HG02943 (cell line): ENCODE results near the gene MUC5AC.
"Not testable (repeated sequence)": the region's sequence is repeated elsewhere in the genome, so short reads cannot be mapped to it uniquely, and the experiment has no call there.

Source experiments
- ATAC-seq: cut with Tn5 transposase; IDR thresholded peaks from one replicate; pipeline ENCODE4 v1.9.1; 2021; ENCODE audit warnings: mild to moderate bottlenecking, low read depth, moderate library complexity; ENCODE audit not compliant: unreplicated experiment

Gene MUC5AC

DNA sequence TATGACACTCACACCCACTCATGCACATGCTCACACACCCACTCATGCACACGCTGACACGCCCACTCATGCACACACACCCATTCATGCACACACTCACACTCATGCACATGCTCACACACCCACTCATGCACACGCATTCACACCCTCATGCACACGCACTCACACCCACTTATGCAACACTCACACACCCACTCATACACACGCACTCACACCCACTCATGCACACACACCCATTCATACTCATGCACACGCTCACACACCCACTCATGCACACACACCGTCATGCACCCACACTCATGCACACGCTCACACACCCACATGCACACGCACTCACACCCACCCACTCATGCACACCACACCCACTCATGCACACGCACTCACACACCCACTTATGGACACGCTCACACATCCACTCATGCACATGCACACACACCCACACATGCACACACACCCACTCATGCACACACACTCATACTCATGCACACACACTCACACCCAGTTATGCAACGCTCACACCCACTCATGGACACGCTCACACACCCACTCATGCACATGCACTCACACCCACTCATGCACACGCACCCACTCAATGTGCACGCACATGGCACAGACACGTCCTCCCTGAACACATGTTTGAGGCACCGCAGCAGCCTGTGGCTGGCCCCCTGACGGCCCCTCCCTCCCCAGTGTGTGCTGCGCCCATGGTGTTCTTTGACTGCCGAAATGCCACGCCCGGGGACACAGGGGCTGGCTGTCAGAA lies 17.9 kb downstream of the MUC5AC start:
- no peak for ATAC-seq

DNA sequence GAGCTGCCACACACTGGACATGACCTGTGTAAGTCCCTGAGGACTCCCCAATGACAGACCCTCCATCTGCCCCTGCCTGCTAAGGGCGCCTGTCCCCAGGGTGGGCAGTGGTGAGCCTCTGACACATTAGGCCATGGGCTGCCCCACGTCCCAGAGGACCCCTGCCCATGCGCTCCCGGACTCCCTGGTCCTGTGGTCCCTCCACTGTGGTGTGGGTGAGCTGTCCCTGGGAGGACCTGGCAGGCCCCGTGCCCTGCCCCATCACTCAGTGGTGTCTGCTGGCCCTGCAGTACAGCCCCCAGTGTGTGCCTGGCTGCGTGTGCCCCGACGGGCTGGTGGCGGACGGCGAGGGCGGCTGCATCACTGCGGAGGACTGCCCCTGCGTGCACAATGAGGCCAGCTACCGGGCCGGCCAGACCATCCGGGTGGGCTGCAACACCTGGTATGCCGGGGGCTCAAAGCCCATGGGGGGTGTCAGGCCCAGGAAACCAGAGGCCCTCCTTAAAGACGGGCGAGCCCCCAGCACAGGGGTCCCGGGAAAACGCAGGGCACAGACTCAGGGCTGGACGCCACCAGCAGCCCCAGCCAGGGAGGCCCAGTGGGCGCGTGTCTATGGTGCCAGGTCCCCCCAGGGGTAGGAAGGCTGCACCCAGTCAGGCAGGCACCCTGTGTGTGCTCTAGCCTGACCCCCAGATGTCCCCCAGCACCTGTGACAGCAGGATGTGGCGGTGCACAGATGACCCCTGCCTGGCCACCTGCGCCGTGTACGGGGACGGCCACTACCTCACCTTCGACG lies 18.7 kb downstream of the MUC5AC start:
- no peak for ATAC-seq

DNA sequence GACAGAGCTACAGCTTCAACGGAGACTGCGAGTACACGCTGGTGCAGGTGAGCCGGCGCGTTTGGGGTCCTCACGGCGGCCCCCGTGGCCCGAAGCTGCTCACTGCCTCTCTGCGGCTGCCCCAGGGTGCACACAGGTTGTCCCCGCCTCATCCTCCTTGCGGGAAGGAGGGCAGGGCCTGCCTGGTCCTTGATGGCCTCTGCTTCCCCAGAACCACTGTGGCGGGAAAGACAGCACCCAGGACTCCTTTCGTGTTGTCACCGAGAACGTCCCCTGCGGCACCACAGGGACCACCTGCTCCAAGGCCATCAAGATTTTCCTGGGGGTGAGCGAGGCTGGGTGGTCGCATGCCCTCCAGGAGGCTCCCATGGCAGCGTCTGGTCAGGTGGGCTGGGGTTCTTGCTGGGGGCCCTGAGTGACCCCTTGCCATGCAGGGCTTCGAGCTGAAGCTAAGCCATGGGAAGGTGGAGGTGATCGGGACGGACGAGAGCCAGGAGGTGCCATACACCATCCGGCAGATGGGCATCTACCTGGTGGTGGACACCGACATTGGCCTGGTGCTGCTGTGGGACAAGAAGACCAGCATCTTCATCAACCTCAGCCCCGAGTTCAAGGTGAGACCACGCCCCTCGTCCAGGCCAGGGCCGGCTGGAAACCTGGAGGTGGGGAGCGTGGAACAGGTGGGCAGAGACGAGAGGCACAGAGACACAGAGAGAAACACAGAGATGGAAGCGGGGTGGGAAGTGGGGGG lies 19.4 kb downstream of the MUC5AC start:
- no peak for ATAC-seq

DNA sequence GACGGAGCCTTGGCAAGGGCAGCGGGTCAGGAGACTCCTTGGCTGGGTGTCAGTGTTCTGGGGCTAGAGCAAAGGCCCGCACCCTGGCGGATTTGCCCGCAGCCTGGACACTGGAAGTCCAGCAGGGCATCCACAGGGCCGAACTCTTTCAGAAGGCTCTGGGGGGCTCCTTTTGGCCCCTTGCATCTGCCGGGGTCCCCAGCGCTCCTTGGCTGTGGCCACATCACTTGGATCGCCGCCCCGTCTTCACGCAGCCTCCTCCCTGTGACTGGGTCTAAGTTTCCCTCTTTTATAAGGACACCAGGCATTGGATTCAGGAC lies 20.0 kb downstream of the MUC5AC start:
- no peak for ATAC-seq

DNA sequence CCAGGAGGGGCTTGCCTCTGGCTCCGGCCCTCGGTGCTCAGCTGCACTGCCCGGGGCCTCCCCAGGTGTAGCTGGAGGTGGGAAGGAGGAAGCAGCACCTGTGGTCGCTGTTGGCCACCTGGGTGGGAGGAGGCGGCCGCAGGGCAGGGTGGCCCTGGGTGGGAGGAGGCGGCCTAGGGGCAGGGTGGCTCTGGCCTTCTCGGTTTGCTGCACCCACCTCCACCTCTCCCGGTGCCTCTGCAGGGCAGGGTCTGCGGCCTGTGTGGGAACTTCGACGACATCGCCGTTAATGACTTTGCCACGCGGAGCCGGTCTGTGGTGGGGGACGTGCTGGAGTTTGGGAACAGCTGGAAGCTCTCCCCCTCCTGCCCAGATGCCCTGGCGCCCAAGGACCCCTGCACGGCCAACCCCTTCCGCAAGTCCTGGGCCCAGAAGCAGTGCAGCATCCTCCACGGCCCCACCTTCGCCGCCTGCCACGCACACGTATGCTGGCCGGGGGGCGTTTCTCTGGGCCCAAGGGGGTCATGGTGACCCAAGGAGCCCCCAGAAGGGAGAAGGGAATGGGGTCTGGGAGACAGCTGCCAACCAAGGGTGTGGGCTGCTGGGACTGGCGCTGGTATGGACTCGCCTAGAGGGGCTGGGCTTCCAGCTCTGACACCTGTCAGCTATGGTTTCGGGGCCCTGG lies 20.6 kb downstream of the MUC5AC start:
- no peak for ATAC-seq

DNA sequence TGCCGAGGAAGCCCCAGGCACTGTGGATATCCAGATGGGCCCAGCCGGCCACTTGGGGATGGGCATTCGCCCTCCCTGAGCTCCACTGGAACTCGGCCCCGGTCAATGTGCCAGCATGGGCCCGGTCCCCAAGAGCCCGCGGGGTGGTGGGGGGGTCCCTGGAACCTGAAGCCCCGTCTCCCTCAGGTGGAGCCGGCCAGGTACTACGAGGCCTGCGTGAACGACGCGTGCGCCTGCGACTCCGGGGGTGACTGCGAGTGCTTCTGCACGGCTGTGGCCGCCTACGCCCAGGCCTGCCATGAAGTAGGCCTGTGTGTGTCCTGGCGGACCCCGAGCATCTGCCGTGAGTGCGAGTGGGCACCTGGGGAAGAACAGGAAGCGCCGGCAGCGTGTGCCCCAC lies 21.2 kb downstream of the MUC5AC start:
- no peak for ATAC-seq

DNA sequence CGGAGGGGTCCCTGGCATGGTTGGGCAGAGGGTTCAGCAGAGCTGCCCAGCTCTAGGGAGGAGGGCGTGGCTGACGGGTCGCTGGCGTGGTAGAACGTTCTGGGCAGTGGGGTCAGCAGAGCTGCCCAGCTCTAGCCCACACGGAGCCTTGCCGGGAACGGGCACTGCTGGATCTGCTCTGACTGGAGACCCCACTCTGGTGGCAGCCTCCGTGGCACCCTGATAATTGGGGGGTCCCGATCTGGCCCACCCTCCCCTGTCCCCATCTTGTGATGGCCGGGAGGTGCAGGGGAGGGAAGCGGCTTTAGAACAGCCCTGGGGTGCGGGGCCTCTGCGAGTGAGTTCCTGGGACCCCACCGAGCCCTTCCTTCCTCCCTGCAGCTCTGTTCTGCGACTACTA lies 21.9 kb downstream of the MUC5AC start:
- ATAC-seq = no peak

DNA sequence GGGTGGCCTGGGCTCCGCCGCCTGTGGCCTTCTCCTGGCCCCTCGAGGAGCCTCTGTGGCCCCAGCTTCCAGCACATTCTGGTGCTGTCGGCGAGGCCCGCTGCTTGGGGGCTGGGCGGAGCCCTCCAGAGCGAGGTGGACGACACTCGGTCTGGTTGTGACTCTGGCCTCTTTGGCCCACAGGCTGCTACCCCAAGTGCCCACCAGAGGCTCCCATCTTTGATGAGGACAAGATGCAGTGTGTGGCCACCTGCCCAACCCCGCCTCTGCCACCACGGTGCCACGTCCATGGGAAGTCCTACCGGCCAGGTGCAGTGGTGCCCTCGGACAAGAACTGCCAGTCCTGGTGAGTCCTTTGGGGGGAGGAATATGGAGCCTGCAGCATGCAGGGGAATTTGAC lies 22.4 kb downstream of the MUC5AC start:
- ATAC-seq = no peak

DNA sequence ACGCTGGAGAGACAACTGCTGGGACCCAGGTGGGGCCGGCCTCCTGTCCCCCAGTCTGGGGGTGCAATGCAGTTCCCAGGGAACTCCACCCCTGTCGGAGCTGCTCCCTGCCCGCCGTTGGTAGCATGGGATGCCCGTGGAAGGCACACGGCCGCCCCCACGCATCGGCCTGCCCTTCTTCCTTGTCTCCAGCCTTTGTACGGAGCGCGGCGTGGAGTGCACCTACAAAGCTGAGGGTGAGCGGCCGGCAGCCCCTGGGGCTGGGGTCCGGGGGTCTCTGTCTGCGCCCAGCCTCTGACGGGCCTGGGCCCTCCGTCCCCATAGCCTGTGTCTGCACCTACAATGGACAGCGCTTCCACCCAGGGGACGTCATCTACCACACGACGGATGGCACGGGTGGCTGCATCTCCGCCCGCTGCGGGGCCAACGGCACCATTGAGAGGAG lies 23.2 kb downstream of the MUC5AC start:
- ATAC-seq = no peak

DNA sequence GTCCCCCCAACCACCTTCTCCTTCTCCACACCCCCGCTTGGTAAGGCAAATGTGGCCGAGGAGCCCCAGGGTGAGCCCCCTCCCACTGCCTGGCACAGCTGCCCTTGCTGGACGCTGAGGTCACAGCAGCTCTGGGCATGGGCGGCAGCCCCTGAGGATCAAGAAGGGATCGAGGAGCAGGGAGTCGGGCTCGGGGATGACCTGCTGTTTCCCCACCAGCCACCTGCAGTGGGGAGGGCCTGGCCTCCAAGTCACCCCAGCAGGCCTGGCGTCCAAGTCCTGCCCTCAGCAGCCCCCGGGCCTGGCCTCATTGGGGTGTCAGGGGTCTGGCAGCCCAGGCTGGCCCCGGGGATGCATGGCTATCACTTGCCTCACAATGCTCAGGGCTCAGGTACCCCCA lies 23.7 kb downstream of the MUC5AC start:
- ATAC-seq = no peak

DNA sequence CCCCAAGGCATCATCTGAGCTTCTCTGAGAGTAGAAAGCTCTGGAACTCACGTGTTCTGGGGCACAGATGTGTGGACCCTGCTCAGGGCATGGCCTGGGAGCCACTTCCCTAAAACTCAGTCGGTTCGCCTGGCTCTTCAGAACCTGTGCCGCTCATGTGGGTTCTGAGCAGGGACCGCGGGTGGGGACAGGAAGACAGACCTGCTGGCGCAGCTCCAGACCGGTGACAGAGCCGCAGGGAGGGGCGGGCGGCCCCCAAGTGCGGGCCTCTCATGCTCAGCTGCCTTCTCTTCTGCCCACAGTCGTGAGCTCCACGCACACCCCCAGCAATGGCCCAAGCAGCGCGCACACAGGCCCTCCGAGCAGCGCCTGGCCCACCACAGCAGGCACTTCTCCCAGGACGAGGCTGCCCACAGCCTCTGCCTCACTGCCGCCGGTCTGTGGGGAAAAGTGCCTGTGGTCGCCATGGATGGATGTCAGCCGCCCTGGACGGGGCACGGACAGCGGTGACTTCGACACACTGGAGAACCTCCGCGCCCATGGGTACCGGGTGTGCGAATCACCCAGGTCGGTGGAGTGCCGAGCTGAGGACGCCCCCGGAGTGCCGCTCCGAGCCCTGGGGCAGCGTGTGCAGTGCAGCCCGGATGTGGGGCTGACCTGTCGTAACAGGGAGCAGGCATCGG lies 24.2 kb downstream of the MUC5AC start:
- ATAC-seq = no peak

DNA sequence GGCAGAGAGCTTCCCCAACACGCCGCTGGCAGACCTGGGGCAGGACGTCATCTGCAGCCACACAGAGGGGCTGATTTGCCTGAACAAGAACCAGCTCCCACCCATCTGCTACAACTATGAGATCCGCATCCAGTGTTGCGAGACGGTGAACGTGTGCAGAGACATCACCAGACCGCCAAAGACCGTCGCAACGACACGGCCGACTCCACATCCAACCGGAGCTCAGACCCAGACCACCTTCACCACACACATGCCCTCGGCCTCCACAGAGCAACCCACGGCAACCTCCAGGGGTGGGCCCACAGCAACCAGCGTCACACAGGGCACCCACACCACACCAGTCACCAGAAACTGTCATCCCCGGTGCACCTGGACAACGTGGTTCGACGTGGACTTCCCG lies 26.4 kb downstream of the MUC5AC start:
- ATAC-seq = not testable (repeated sequence)

DNA sequence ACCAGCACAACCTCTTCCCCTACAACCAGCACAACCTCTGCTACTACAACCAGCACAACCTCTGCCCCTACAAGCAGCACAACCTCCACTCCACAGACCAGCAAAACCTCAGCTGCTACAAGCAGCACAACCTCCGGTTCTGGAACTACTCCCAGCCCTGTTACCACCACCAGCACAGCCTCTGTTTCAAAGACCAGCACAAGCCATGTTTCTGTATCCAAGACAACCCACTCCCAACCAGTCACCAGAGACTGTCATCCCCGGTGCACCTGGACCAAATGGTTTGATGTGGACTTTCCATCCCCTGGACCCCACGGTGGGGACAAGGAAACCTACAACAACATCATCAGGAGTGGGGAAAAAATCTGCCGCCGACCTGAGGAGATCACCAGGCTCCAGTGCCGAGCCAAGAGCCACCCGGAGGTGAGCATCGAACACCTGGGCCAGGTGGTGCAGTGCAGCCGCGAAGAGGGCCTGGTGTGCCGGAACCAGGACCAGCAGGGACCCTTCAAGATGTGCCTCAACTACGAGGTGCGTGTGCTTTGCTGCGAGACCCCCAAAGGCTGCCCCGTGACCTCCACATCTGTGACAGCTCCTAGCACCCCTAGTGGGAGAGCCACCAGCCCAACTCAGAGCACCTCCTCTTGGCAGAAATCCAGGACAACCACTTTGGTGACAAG lies 30.8 kb downstream of the MUC5AC start:
- ATAC-seq = not testable (repeated sequence)

DNA sequence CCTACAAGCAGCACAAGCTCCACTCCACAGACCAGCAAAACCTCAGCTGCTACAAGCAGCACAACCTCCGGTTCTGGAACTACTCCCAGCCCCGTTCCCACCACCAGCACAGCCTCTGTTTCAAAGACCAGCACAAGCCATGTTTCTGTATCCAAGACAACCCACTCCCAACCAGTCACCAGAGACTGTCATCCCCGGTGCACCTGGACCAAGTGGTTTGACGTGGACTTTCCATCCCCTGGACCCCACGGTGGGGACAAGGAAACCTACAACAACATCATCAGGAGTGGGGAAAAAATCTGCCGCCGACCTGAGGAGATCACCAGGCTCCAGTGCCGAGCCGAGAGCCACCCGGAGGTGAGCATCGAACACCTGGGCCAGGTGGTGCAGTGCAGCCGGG lies 32.1 kb downstream of the MUC5AC start:
- not testable (repeated sequence) for ATAC-seq

DNA sequence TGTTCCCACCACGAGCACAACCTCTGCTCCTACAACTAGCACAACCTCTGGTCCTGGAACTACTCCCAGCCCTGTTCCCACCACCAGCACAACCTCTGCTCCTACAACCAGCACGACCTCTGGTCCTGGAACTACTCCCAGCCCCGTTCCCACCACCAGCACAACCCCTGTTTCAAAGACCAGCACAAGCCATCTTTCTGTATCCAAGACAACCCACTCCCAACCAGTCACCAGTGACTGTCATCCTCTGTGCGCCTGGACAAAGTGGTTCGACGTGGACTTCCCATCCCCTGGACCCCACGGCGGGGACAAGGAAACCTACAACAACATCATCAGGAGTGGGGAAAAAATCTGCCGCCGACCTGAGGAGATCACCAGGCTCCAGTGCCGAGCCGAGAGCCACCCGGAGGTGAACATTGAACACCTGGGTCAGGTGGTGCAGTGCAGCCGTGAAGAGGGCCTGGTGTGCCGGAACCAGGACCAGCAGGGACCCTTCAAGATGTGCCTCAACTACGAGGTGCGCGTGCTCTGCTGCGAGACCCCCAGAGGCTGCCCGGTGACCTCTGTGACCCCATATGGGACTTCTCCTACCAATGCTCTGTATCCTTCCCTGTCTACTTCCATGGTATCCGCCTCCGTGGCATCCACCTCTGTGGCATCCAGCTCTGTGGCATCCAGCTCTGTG lies 34.2 kb downstream of the MUC5AC start:
- ATAC-seq = not testable (repeated sequence)

DNA sequence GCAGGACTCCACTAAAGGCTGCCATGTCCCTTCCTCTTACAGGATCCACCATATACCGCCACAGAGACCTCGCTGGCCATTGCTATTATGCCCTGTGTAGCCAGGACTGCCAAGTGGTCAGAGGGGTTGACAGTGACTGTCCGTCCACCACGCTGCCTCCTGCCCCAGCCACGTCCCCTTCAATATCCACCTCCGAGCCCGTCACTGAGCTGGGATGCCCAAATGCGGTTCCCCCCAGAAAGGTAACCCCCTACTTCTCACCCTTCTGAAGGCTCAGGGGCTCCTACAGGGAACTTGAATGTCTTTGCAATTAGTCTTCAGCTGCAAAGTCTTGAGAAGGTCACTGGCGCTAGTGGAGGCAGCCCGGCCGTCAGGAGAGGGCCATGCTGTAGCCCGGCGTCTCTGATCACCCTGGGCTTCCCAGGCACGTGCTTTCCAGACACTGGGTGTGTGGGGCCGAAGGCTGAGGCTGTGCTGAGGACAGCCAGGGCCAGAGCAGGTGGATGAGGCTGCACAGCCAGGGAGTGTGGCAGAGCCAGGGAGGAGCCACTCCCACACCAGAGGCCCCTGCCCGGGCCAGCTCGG lies 35.1 kb downstream of the MUC5AC start:
- ATAC-seq = no peak

DNA sequence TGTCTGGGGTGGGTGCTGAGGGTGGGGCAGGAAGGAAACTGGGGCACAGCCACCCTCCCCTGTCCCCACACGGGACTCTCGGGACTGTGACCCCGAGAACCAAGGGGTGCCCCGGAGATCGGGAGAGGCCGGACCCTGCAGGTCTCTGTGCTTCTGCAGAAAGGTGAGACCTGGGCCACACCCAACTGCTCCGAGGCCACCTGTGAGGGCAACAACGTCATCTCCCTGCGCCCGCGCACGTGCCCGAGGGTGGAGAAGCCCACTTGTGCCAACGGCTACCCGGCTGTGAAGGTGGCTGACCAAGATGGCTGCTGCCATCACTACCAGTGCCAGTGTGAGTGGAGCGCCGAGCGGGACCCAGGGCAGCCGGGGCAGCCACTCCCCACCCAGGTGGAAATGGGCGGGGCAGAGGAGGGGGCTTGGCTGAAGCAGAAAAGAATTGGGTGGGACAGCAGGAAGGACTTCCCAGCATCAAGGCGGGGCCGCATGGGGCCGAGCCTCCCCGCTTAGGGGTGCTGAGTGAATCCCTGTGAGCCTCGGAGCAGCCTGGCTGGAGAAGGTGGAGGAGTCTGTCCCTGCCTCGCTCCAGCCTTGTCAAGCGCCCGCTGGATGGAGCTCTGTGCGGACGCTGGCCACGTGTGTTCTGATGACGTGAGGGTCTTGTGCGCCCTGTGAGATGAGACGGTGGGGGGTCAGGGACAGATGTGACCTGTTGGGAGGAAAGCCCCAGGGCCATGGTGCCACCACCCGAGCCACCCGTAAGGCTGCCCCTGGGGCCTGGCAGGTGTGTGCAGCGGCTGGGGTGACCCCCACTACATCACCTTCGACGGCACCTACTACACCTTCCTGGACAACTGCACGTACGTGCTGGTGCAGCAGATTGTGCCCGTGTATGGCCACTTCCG lies 35.8 kb downstream of the MUC5AC start:
- ATAC-seq = no peak
